ENCODE results near the gene TDRD3. TPM values are rescaled to one million over a fixed set of nuclear protein-coding genes. Genes with fewer than 3 reads are reported as not detected.
A peak's percentile ranks its signal among the peaks of the same experiment; 100 is the strongest.

The TDRD3 gene
- total RNA-seq, 6 experiments from 2014 or later, result 11.5 to 13.3 (median 12.3) TPM

GRCh38 chr13:60435762-60436374 is 38.8 kb downstream of the TDRD3 start:
- Mint-ChIP-seq H3K4me1 (ENCODE audit: low read depth) (no peaks in the 10 kb centered on the region), H3K4me3 (no peak overlapping the region), H3K27ac (no peak overlapping the region), H3K27me3 (ENCODE audit: insufficient read depth) (no peaks in the 10 kb centered on the region), H3K36me3 (ENCODE audit: low read depth) (no peaks in the 10 kb centered on the region), H3K9me3 (no peaks in the 10 kb centered on the region)
- no peak for DNase-seq
- no peak for TF ChIP-seq CTCF (IDR thresholded peaks at IDR 0.05)

- H3K27me3 Mint-ChIP-seq (ENCODE audit: insufficient read depth), result no peaks in the 10 kb centered on the region
- H3K4me3 Mint-ChIP-seq, result no peak overlapping the region
- DNase-seq, result no peak
- no peaks in the 10 kb centered on the region for H3K4me1 Mint-ChIP-seq (ENCODE audit: low read depth)
- no peak overlapping the region for H3K27ac Mint-ChIP-seq
- H3K9me3 Mint-ChIP-seq, result no peaks in the 10 kb centered on the region
- TF ChIP-seq CTCF (IDR thresholded peaks at IDR 0.05), result no peak
- no peaks in the 10 kb centered on the region for H3K36me3 Mint-ChIP-seq (ENCODE audit: low read depth)
Observed at GRCh38 chr13:60439201-60439600, 42.2 kb downstream of the TDRD3 start.

GRCh38 chr13:60441761-60442160 is 44.7 kb downstream of the TDRD3 start:
- H3K36me3 Mint-ChIP-seq (ENCODE audit: low read depth), result no peaks in the 10 kb centered on the region
- H3K4me3 Mint-ChIP-seq, result no peak overlapping the region
- no peak for DNase-seq
- H3K27me3 Mint-ChIP-seq (ENCODE audit: insufficient read depth), result no peaks in the 10 kb centered on the region
- no peaks in the 10 kb centered on the region for H3K4me1 Mint-ChIP-seq (ENCODE audit: low read depth)
- H3K9me3 Mint-ChIP-seq, result no peaks in the 10 kb centered on the region
- TF ChIP-seq CTCF (IDR thresholded peaks at IDR 0.05), result no peak
- no peak overlapping the region for H3K27ac Mint-ChIP-seq

GRCh38 chr13:60448907-60449510 is 52.0 kb downstream of the TDRD3 start:
- H3K4me1 Mint-ChIP-seq (ENCODE audit: low read depth), result no peaks in the 10 kb centered on the region
- no peaks in the 10 kb centered on the region for H3K9me3 Mint-ChIP-seq
- H3K36me3 Mint-ChIP-seq (ENCODE audit: low read depth), result no peaks in the 10 kb centered on the region
- H3K27ac Mint-ChIP-seq, result no peak overlapping the region
- TF ChIP-seq CTCF (IDR thresholded peaks at IDR 0.05), result peak; percentile 88
- H3K4me3 Mint-ChIP-seq, result no peak overlapping the region
- DNase-seq, result peak; percentile 53
- no peaks in the 10 kb centered on the region for H3K27me3 Mint-ChIP-seq (ENCODE audit: insufficient read depth)

GRCh38 chr13:60453490-60453889 is 56.5 kb downstream of the TDRD3 start:
- TF ChIP-seq CTCF (IDR thresholded peaks at IDR 0.05), result no peak
- no peaks in the 10 kb centered on the region for H3K36me3 Mint-ChIP-seq (ENCODE audit: low read depth)
- DNase-seq, result no peak
- H3K27me3 Mint-ChIP-seq (ENCODE audit: insufficient read depth), result no peaks in the 10 kb centered on the region
- no peak overlapping the region for H3K4me3 Mint-ChIP-seq
- H3K4me1 Mint-ChIP-seq (ENCODE audit: low read depth), result no peaks in the 10 kb centered on the region
- H3K27ac Mint-ChIP-seq, result no peak overlapping the region
- H3K9me3 Mint-ChIP-seq, result no peaks in the 10 kb centered on the region
